Measurements from ENCODE around the gene JAG1.
A peak's percentile ranks its signal among the peaks of the same experiment; 100 is the strongest.
"Not testable (repeated sequence)": the region's sequence is repeated elsewhere in the genome, so short reads cannot be mapped to it uniquely, and the experiment has no call there.

JAG1 gene

DNA sequence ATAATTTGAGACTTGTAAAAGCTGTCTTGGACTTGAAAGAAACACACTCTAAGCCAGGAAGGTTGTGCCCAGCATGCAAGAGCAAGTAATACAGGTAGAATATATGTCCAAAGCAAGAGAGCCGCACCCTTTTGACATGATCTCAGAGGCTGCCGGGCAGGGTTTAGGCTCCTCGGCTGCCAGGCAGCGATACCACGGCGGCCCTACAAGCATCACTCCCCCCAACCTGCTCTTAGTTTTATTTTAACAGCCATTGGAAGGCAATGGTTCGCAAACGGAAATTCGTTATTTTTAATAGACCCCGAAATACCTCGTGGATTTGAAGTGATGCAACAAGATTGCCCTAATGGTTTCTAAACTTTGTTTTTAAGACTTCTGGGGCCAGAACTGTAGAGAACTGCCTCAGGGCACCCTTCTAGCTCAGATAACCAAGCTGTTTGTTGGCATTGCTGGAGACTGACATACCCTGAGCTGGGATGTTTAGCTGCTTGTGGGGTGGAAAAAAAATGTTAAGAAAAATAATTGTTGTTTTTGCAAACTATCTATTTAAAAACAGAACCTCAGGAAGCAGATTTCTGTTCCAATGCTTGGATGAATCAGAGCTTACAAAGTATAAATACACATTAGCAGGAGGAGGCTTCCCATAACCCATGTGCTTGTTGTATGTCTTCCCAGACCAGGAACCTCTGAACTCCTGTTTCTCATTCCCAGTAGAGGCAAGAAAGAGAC is 39.0 kb downstream of the JAG1 start:
- peak; percentile 83 for DNase-seq

DNA sequence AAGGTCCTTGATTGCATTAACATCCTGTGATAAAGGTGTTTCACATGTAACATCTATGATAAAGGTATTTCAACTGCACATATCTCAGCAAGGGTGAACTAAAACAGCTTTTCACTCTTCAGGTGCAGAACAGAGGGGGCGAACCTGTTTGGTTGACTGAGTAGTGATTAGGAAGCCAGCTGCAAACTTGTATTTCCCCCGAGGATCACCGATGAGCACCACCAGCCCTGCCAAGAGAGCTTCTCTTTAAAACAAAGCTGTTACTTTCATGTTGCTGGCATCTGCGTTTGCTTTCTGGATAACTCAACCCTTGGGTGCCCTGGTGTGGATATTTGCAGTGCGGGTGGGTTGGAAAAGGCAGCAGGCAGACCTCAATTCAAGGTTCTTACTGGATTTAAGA is 39.6 kb downstream of the JAG1 start:
- DNase-seq = no peak

DNA sequence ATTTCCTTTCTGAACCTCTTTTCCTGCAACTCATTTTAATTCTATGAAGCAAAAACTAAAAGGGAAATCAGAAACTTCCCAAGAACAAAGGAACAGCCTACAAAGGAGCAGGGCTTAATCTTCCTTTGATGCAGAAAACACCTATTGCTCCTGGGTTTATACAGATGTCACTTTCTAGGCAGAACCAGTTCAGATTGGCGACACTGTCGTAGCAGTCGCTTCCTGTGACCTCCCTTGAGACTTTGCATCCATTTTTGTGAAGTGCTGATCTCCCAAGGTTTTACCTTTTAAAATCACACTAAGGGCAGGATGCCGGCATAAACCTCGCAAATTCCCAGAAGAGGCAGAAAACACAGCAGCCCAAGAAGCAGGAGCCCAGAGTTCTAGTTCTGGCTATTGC is 40.1 kb downstream of the JAG1 start:
- no peak for DNase-seq

DNA sequence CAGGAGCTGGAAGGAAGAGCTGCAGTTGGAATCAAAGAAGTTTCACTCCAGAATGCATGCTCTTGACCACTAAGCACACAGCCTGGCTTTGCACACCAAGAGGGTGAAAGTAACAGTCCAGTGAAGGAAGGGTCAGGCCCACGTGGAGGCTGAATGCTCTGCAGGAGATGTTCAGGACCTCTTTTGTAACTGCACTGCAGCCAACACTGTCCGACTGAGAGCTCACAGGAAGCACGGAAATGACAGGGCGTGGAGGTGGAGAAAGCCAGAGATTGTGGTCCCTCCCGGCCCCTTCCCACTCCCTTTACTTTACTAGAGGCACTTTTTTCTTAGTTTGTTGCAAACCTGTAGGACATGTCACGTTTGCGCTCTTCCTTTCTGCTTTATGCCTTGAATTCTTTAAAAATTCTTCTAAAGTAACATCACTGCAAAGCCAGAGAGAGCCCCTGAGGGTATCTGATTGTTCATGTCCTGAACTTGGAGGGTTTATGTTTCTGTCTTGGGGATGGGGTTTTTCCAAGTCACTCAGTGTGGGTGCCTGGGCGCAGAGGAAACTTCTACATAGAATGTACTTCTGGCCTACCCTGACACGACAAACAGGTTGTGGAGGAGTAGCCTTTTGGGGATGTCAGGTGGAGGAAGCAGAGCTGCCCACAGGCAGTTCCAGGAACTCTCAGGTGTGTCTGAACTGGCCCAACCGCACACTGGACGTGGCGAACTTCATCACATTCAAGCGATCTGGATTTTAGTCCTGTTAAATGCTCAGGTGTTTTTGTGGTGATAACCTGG is 40.9 kb downstream of the JAG1 start:
- no peak for DNase-seq

DNA sequence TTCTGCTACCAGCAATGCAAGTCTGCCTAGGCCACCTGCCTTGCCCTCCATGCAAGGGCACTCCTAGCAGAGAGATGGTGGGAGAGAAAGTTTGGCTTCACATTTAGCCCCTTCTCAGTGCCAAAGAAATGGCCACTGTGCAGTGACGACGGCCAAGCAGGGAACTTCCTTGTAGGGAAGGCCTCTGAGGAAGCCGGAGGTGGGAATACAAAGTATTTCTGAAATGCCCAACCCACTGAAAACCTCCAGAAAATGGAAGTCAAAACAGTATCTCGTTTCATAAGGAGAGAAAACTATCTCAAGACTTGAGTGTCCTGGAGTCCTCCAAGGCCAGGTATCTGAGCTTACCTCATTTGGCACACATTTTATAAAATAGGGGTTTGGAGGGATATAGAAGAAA is 42.7 kb downstream of the JAG1 start:
- DNase-seq = no peak

DNA sequence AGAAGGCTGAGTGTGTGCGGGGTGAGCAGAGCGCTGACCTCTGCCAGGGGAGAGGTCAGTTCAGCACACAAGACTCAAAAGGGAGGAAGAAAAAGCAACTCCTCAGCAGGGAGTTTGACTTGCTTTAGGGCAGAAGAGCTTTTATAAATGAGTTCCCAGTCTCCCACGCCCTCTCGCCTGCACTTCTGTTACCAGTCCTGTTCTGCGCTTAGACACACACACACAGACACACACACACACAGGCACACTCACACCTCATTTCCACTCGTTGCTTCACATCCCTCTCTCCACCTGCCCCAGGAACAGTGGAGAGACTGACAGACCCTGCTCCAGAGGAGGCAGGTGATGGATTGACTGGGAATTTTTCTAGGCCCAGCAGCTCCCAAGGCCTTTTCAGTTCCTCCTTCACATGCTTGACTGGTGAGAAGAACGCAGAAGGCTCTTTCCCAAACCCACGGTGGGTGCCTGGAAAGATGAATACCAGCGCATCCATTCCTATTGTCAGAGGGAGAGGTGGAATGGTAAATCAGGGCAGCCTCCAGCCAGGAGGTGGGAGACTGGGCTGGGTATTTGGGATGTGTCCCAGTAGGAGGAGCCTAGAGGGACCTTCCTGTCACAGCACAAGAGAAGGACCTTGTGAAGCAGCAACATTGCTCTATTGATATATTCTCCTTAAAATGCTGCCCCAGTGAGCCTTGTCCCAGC is 43.7 kb downstream of the JAG1 start:
- DNase-seq = no peak

DNA sequence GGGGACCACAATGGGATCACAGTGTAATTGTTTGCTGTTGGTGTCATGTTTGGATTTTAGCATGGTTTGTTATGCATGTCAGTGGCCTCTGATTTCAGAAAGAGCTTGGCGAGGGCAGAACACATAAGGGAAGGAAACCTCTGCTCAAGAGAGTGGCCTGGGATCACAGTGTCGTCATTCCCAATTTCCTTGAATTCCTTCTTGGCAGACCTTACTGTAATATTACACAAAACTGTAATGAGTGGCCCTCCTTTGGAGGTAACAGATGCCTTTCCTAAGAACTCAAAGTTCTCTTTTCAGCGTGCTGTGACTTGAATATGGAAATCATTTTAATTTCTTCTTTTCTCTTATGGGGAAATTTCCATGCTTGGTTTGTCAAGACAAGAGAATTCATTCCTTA is 46.9 kb downstream of the JAG1 start:
- no peak for DNase-seq

DNA sequence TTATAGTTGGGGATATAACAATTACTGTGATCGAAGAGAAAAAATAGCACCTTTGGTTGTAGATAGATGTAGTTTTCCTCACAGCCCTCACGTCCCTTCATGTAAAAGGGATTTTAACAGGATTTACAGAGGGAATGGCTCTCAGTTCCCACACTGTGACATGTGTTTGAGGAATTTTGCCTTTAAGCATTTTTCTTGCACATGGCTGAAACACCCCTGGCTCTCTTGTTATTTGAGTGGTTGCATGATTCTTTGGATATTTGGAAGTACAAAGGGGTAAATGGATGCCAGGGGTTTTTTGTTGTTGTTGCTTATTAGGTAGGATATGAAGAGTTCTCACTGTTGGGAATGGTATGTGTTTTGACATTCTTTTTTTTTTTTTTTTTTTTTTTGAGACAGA is 48.2 kb downstream of the JAG1 start:
- DNase-seq = no peak

DNA sequence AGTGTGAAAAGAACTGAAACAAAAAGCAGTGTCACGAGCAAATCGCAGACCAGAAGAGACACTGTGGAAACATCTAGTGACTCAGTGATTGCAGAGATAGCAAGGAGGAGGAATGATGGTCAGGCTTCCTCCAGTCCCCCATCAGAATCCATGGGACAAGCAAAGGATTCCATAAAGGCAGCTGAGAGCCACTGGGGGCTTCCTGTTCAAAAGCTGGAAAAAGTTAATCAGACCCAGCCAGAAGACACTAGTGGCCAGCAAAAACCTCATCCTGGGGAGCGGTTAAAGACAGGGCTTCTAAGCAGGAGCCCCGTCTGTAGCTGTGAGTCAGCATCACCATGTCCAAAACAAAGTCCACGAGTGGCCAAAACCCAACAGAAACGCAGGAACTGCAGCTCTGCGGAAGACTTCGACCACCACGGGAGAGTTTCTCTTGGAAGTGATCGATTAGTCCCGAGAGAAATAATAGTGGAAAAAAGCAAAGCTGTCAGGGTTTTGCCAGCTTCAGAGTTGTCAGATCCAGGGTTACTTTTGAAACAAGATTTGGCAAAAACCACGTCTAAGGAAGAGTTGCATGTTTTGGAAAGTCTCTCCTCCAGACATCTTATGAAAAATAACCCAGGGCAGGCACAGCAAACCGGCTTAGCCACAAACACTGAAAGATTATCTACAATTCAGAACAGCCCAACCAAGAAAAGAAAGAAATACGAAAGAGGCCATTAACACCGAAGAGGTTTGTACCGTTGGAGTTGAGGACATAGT is 51.0 kb downstream of the JAG1 start:
- peak; percentile 21 for DNase-seq

DNA sequence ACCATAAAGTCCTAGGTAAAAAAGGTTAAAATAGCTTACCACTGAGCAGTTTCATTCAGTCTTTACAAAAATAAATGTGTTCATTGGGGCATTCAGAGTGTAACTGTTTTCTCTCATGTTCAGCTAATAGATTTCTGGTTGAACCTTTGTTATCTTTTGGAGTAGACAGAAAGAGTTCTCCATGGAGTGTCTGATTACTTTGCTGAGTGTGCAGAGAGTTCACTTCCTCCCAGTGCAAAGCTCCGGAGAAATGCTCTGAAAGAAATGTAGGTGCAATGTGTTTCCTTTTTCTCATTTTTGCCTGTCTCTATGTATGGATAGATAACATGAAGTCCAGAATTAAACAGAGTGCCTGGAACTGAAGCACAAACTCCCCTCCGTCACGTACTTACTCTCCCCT is 52.6 kb downstream of the JAG1 start:
- DNase-seq = no peak

DNA sequence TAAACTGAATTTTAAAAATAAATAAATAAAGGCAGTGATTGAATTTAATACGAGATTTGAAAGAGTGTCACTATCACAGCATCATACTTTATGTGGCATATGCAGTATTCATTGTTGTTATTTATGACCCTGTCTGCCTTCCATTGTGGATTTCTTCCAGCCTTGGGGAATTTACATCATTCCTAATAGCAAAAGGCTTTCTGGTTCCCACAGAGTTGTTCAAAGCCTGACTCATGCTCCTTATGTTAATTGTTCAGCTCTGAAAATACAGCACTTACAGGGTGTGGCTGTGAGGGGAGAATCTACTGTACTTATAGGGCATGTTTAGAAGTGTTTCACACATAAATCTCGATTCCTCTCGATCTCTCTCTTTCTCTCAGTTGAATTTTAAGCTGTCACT is 54.4 kb downstream of the JAG1 start:
- peak; percentile 69 for DNase-seq

DNA sequence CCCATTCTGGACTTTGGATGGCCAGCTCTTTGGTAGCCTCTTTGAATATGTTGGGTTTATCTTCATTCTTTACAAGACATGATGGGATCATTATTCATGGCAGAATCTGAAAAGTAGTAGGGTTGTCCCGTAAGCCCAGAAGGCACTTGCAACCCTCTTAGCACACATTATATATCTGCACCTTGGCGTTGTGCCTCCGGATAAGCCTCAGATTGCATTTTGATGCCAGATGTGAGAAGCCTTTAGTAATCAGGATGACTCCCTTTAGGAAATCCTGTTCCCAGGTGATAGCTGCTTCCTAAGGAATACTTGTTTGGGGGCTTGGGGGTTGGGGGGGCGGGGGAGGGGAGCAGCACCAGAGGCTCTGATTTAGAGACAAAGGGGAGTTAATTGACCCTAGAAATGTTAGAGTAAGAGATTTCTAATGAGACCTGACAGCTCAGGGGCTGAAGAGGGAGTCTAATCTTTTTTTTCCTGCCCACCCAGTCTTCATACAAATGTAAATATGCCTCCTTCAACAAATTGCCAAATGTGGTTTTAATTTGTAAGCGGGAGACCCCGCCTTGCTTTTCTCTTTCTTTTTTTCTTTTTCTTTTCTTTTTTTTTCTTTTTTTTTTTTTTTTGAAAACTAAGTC is 55.1 kb downstream of the JAG1 start:
- no peak for DNase-seq

DNA sequence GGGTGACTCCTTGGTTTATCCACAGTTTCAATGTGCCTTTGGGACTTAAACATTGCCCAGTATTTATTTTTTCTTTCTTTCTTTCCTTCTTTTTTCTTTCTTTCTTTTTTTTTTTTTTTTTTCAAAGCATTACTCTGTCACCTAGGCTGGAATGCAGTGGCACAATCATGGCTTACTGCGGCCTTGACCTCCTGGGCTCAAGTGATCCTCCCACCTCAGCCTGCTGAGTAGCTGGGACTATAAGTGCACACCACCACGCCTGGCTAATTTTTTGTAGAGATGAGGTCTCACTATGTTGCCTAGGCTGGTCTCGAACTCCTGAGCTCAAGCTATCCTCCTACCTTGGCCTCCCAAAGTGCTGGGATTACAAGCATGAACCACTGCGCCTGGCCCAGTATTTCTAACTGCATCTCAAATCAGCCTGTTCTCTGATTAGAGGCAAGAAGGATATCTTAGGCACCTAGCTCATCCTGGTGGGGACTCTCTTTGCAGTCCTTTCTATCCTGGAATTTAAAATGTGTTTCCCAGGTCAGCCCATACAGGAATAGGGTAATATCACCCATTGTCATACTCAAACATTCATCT is 56.2 kb downstream of the JAG1 start:
- not testable (repeated sequence) for DNase-seq

DNA sequence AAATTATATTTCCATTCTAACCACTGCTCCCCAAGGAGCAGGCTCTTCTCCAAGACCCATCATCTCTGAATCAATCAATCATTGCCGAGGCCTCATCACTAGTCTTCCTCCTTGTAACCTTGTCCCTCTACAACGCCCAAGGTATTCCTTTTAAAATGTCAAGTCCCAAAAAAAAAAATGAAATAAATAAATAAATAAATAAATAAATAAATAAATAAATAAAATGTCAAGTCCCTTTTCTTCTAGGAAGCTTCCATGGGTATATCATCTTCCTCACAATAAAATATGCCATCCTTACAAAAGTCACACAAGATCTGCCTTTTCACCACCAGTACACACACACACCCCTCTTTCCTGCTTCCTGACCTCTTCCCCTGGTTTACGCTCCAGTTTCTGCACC is 57.6 kb downstream of the JAG1 start:
- no peak for DNase-seq

DNA sequence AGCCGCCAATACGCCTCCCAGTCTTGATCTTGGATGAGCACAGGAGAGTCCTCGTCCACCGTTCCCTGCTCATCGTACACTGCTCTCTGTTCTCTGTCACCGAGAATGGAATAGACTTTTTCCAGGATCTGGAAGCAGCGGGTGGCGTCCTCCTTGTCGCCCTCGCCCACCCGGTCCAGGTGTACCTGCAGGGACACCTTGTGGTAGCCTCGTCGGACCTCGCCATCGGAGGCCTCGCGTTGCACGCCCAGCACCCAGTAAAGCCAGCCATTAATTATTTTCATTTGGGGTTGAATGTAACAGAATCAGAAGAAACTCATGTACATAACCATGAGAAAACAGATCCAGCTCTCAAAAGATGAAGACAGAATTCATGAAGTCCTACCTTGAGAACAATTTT is 59.9 kb downstream of the JAG1 start:
- DNase-seq = no peak

DNA sequence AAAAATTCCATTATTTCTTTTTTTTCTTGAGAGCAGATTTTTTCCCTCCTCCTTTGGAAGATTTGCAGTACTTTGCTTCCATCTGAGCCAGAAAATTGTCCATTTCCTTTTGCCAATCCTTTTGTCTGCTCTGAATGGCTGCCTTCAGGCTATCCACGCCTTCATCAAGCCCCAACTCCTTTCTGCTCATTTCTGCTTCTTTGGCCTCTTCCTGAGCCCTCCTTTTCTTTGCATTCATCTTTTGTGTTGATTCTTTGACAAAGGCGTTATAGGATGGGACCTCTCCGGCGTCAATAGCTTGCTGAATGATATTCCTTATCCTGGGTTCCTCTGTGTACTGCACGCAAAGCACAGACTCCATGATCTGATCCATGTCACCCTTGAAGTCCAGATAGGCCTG is 60.4 kb downstream of the JAG1 start:
- DNase-seq = not testable (repeated sequence)

DNA sequence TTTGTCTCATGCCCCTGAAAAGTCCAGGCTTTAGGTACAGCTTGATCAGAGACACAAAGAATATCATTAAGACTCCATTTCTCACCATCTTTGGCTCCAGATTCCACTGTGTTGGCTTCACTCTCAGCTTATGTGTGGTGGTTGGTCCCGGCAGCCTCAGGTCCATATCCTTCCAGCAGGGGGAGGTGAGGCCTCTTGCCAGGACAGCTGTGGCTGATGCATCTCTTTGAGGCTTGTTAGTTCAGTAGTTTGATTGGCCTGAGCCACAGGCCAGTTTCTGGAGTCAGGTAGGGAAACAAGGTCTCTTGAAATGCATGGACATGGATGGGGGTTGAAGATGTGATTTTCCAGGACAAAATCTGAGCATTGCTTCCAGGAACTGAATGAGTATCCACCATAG is 62.4 kb downstream of the JAG1 start:
- DNase-seq = no peak

DNA sequence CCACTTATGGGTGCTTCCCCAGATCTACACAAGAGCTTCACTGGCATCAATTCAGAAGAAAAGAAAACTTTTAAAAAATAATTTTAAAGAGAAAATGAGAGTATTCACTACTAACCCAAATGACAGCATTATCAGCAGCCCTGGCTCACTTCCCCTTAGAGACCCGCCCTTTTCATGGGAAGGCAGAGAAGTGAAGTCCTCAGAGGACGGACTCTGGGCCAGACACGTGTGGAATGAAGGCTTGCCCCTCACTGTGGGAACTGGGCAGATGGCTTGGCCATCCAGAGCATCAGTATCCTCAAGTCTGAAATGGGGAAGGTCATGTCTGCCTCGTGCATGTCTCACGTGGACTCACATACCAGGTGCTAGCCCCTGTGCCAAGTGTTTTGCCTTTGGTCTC is 63.5 kb downstream of the JAG1 start:
- no peak for DNase-seq

DNA sequence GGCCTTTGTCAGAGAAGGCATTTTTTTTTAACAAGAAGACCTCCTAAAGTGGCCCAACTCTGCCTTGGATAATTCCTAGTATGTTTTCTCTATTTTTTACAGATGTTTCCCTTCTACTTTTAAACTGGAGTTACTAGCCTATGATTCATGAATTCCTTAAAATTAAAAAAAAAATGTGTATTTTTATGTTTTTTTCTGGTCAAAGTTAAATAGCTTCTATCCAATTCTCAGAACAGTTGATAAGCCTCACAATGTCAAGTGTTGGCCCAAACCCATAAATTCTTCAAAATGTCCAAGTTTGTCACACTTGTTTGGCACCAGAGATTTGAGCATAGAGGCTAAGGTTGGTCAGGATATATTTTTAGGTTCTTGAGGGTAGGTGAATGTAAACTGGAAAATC is 64.0 kb downstream of the JAG1 start:
- DNase-seq = no peak

DNA sequence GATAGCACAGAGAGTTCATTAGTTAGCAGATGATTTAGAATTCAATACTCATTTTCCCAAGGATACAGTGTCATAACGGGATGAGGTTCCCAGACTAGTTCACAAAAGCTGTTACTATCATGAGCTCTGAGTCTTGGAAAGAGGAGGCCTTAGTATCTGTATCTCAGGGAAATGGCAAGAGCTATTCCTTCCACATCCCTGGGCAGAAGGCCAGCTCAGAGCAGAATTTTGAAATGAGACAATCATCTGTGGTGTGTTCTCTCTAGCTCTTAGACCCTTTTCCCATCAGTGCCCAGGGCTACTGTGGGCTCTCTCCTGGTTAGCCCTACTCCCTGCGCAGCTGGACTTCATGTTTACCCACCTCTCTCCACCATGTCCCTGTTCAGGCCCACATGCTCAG is 64.5 kb downstream of the JAG1 start:
- no peak for DNase-seq

DNA sequence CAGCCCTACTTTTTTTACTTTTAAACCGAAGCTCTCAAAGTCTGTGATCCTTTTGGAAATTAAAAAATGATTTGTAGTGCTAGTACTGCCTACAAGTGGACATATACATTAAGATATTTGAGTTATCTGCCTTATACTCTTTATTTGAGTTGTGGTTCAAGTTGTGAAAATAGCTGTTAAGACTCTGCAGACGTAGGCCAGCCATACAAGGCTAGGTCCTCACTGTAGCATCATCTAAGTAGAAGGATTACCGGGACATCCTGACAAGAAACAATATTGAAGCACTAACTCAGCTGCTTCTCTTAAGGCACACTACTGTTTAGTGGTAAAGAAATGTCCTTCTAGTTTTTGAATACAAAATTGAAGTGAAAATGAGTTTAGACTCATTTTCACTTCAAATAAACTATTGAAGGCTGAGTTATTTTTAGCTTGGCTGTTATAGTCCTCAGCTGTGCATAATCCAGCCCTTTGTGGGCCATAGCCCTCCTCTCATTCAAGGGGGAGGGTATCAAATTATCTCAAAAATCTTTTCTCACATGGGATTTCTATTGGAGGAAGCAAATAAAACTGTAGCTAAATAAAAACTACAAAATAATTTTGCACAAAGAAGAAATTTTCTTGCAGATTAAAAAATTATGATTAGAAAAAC is 68.1 kb downstream of the JAG1 start:
- no peak for DNase-seq

All from amniotic stem cell (primary cell).